Measurements from ENCODE around the gene SPAM1.
"Not testable (repeated sequence)": the region's sequence is repeated elsewhere in the genome, so short reads cannot be mapped to it uniquely, and the experiment has no call there.

The SPAM1 gene

GRCh38 chr7:123948136-123948535 lies 23.1 kb downstream of the SPAM1 start:
- DNase-seq (ENCODE audit: low read depth), result no peak

- DNase-seq (ENCODE audit: low read depth), result no peak
These were observed 33.2 kb downstream of the SPAM1 start for GRCh38 chr7:123958186-123958703.

GRCh38 chr7:123961771-123962170 lies 36.7 kb downstream of the SPAM1 start:
- DNase-seq (ENCODE audit: low read depth), result no peak

- no peak for DNase-seq (ENCODE audit: low read depth)
These were observed 41.9 kb downstream of the SPAM1 start for GRCh38 chr7:123966936-123967335.

GRCh38 chr7:123972045-123972444 lies 47.0 kb downstream of the SPAM1 start:
- DNase-seq (ENCODE audit: low read depth), result no peak

GRCh38 chr7:123972831-123973230 lies 47.8 kb downstream of the SPAM1 start:
- DNase-seq (ENCODE audit: low read depth), result no peak

GRCh38 chr7:123974326-123974908 lies 49.4 kb downstream of the SPAM1 start:
- DNase-seq (ENCODE audit: low read depth), result no peak

- DNase-seq (ENCODE audit: low read depth), result no peak
These were observed 50.0 kb downstream of the SPAM1 start for GRCh38 chr7:123975084-123975483.

- DNase-seq (ENCODE audit: low read depth), result no peak
These were observed 52.0 kb downstream of the SPAM1 start for GRCh38 chr7:123977081-123977480.

GRCh38 chr7:123979876-123980275 lies 54.8 kb downstream of the SPAM1 start:
- no peak for DNase-seq (ENCODE audit: low read depth)

- no peak for DNase-seq (ENCODE audit: low read depth)
These were observed 62.4 kb downstream of the SPAM1 start for GRCh38 chr7:123987445-123987844.

- DNase-seq (ENCODE audit: low read depth), result no peak
These were observed 68.0 kb downstream of the SPAM1 start for GRCh38 chr7:123992913-123993518.

- no peak for DNase-seq (ENCODE audit: low read depth)
These were observed 69.0 kb downstream of the SPAM1 start for GRCh38 chr7:123993996-123994395.

- no peak for DNase-seq (ENCODE audit: low read depth)
These were observed 69.4 kb downstream of the SPAM1 start for GRCh38 chr7:123994449-123994848.

GRCh38 chr7:123995617-123996326 lies 70.7 kb downstream of the SPAM1 start:
- no peak for DNase-seq (ENCODE audit: low read depth)

GRCh38 chr7:123996327-123996625 lies 71.2 kb downstream of the SPAM1 start:
- DNase-seq (ENCODE audit: low read depth), result no peak

- DNase-seq (ENCODE audit: low read depth), result no peak
These were observed 73.9 kb downstream of the SPAM1 start for GRCh38 chr7:123998921-123999320.

GRCh38 chr7:123999703-124000102 lies 74.7 kb downstream of the SPAM1 start:
- DNase-seq (ENCODE audit: low read depth), result no peak

- DNase-seq (ENCODE audit: low read depth), result not testable (repeated sequence)
These were observed 83.3 kb downstream of the SPAM1 start for GRCh38 chr7:124008296-124008695.

GRCh38 chr7:124009321-124009720 lies 84.3 kb downstream of the SPAM1 start:
- no peak for DNase-seq (ENCODE audit: low read depth)
